GM12874 (cell line): Measurements from ENCODE around the gene CLK3.

ENCODE experiments used
- CTCF ChIP-seq: IDR thresholded peaks from 2 replicates; pipeline ENCODE4 v1.5.1; 2011; ENCODE audit warnings: low read depth, mild to moderate bottlenecking, control low read depth, low read length, moderate library complexity; ENCODE audit not compliant: insufficient read depth

The CLK3 gene

GRCh38 chr15:74593122-74593521 is 22.5 kb upstream of the CLK3 start:
- TF ChIP-seq CTCF = no peak

GRCh38 chr15:74594455-74594854 is 21.2 kb upstream of the CLK3 start:
- TF ChIP-seq CTCF = no peak

GRCh38 chr15:74595271-74595670 is 20.4 kb upstream of the CLK3 start:
- no peak for TF ChIP-seq CTCF

- TF ChIP-seq CTCF = no peak
These were observed 17.4 kb upstream of the CLK3 start for GRCh38 chr15:74598126-74598842.

- TF ChIP-seq CTCF = no peak
These were observed 16.5 kb upstream of the CLK3 start for GRCh38 chr15:74599156-74599555.

GRCh38 chr15:74603026-74603788 is 12.4 kb upstream of the CLK3 start:
- TF ChIP-seq CTCF = no peak

- no peak for TF ChIP-seq CTCF
These were observed 11.6 kb upstream of the CLK3 start for GRCh38 chr15:74603789-74604705.
